AG04449 (cell line): ENCODE data around the gene PAX5.

Experiments
- CTCF ChIA-PET: fragments of 350-600 bp; formaldehyde crosslinking; extraction: SDS; loops from one replicate; lab custom pipeline; 2021; ENCODE audit warnings: antibody characterized with exemption; lab: Yijun Ruan, JAX
- POLR2A ChIA-PET: fragments of 400-600, 350-600 bp; formaldehyde crosslinking; extraction: SDS; loops from one replicate; lab custom pipeline; 2020; ENCODE audit warnings: antibody characterized with exemption, inconsistent platforms; lab: Yijun Ruan, JAX
- DNase-seq: peaks from one replicate; pipeline ENCODE4 v3.0.0-alpha.2; 2010; ENCODE audit warnings: low read depth, low spot score
- H3K4me3 ChIP-seq: 2 replicates; pipeline ENCODE4 v1.5.1; 2011; ENCODE audit warnings: low read depth, mild to moderate bottlenecking, control low read depth, low read length
- TF ChIP-seq, protein P1 (sequence below): IDR thresholded peaks from one replicate; pipeline ENCODE4 v1.5.1; 2011; ENCODE audit warnings: mild to moderate bottlenecking, moderate library complexity, low read length, control low read depth, inconsistent platforms; ENCODE audit not compliant: insufficient read depth; ENCODE audit errors: missing control alignments

The PAX5 gene

GRCh38 chr9:36865731-36866635 lies 168.1 kb downstream of the PAX5 start:
- TF ChIP-seq, protein P1, sequence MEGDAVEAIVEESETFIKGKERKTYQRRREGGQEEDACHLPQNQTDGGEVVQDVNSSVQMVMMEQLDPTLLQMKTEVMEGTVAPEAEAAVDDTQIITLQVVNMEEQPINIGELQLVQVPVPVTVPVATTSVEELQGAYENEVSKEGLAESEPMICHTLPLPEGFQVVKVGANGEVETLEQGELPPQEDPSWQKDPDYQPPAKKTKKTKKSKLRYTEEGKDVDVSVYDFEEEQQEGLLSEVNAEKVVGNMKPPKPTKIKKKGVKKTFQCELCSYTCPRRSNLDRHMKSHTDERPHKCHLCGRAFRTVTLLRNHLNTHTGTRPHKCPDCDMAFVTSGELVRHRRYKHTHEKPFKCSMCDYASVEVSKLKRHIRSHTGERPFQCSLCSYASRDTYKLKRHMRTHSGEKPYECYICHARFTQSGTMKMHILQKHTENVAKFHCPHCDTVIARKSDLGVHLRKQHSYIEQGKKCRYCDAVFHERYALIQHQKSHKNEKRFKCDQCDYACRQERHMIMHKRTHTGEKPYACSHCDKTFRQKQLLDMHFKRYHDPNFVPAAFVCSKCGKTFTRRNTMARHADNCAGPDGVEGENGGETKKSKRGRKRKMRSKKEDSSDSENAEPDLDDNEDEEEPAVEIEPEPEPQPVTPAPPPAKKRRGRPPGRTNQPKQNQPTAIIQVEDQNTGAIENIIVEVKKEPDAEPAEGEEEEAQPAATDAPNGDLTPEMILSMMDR = no peak
- ChIA-PET POLR2A (no interaction called here), CTCF (interaction anchor here (0.8 kb wide), 1 partner anchor 9 kb away, joined by 4 read pairs; no protein-coding TSS in a partner anchor)
- DNase-seq = no peak
- no peak overlapping the region for H3K4me3 ChIP-seq

GRCh38 chr9:36864491-36865410 lies 169.3 kb downstream of the PAX5 start:
- CTCF ChIA-PET = interaction anchor here (6.4 kb wide), 1 partner anchor 9 kb away, joined by 49 read pairs; no protein-coding TSS in a partner anchor
- DNase-seq = no peak
- TF ChIP-seq, protein P1 = no peak
- H3K4me3 ChIP-seq = no peak overlapping the region
- POLR2A ChIA-PET = no interaction called here

DNA sequence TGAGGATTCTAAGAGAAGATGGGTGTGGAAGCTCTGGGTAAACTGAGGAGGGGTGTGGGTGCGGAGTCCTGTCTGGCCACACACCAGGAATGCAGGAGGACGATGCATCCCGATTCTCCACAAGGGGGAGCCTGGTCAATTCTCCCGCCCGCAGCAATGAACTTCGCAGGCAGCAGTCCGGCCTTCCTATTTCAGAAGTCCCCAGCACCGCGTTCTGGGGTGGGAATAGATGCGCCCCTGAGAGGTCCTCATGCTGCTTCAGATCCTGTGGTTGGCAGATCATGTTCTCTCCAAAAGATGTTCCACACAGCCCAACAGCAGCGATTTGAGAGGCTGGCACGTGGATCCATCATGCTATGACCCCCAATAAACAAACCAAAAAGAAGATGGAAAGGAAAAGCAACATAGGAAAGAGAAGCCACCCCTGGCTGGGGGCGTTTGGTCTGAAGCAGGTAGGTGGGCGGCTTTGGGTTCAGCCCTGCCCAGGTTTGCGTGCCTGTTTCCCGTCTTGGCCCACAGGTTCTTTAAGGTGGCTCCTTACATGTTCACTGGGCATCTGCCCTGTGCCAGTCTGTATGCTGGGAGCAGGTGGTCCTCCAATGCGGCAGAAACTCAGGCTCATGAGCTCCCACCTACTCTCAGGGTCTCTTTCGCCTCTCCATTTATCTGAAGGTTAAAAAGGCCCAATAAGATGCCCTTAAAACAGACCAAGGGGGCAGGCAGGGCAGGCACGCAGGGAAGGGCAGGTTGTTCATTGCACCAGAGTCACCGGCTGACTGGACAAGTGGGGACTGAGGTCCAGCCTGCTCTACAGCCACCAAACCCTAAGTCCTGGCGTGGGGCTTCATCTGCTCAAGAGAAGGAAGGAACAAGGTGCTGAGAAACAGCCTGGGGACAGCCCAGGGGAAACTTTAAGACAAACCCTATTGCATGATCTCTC lies 171.6 kb downstream of the PAX5 start:
- CTCF ChIA-PET = interaction anchor here (0.6 to 6.4 kb wide), 9 partner anchors 8 to 468 kb away, joined by 3 to 49 read pairs (median 3); no protein-coding TSS in a partner anchor
- POLR2A ChIA-PET = no interaction called here
- no peak for DNase-seq
- no peak overlapping the region for H3K4me3 ChIP-seq
- TF ChIP-seq, protein P1 = peak; percentile 80

GRCh38 chr9:36861528-36862205 lies 172.4 kb downstream of the PAX5 start:
- H3K4me3 ChIP-seq = no peak overlapping the region
- TF ChIP-seq, protein P1 = no peak
- no peak for DNase-seq
- POLR2A ChIA-PET = no interaction called here
- CTCF ChIA-PET = interaction anchor here (0.7 to 6.4 kb wide), 6 partner anchors 9 to 553 kb away, joined by 3 to 49 read pairs (median 6); no protein-coding TSS in a partner anchor

DNA sequence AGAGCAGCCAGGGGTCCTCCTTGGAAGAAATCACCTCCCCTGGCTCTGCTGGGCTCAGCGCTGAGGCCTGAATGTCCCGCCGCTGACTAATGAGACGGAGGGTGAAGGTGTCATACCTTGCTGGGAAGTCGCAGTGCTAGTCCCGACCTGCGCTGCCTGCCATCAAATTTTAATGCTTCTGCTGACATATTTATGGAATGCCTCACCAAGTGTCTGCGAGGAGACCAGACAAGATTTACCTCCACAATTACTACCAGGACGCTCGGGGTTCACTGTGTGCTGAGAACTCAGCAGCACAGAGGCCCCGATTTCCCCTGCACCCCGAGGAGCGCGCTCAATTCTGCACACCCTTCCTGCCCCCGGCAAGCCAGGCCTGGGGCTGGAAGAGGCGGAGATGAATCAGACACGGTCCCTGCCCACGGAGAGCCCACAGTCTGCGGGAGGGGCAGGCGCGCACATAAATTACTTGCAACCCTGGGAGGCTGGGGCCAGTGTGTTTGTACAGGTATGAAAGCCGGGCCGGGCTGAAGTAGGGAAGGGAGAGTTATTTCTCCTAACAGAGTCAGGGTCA lies 175.2 kb downstream of the PAX5 start:
- POLR2A ChIA-PET = no interaction called here
- TF ChIP-seq, protein P1 = no peak
- CTCF ChIA-PET = interaction anchor here (2.1 to 6.4 kb wide), 2 partner anchors 15 kb away, joined by 4 to 49 read pairs; no protein-coding TSS in a partner anchor
- no peak for DNase-seq
- no peak overlapping the region for H3K4me3 ChIP-seq
